ENCODE results near the gene MYO18B. TPM values are rescaled to one million over a fixed set of nuclear protein-coding genes. Genes with fewer than 3 reads are reported as not detected.
A peak's percentile ranks its signal among the peaks of the same experiment; 100 is the strongest.

The MYO18B gene
- total and polyA plus RNA-seq, 2 donors (not counting 1 experiment from before 2014, with no cell fraction given): 0.15 TPM; not detected in 1

GRCh38 chr22:25696763-25697162, 45.2 kb upstream of the MYO18B start:
- Mint-ChIP-seq H3K4me3 (no peak overlapping the region), H3K27ac (no peak overlapping the region), H3K9me3 (ENCODE audit: insufficient read depth) (no peaks in the 10 kb centered on the region), H3K4me1 (no peaks in the 10 kb centered on the region), H3K27me3 (no peaks in the 10 kb centered on the region)
- TF ChIP-seq CTCF (IDR thresholded peaks at IDR 0.05) (no peak), EZH2 (IDR thresholded peaks at IDR 0.05; ENCODE audit: borderline replicate concordance, insufficient read depth, low read depth, low read length, poor library complexity, severe bottlenecking) (no peak)
- Histone ChIP-seq H3K4me2 (replicated peaks; ENCODE audit: low read depth, low read length, poor library complexity, severe bottlenecking) (no peak overlapping the region), H3K4me3 (ENCODE audit: control extremely low read depth in 1 of 5, extremely low read depth in 1 of 5, insufficient read depth in 1 of 5, low read depth in 2 of 5, low read length in 4 of 5) (no peak overlapping the region), H4K20me1 (ENCODE audit: control insufficient read depth, insufficient read depth, low read length, poor library complexity, severe bottlenecking) (no peaks in the 10 kb centered on the region), H3K9ac (ENCODE audit: low read length) (no peak overlapping the region), H3K9me3 (ENCODE audit: control extremely low read depth in 1 of 3, control insufficient read depth in 2 of 3, insufficient read depth in 1 of 3, low read length in 2 of 3) (no peaks in the 10 kb centered on the region), H3K4me1 (ENCODE audit: control insufficient read depth in 2 of 2, insufficient read depth in 2 of 2, low read length in 2 of 2) (no peaks in the 10 kb centered on the region), H3K79me2 (ENCODE audit: control insufficient read depth, insufficient read depth, low read length) (peaks cover 5% of the 10 kb centered on the region), H3K36me3 (replicated peaks in 1 of 2; ENCODE audit: control extremely low read depth in 1 of 2, control insufficient read depth in 1 of 2, extremely low read depth in 1 of 2, insufficient read depth in 2 of 2, low read length in 1 of 2) (peaks cover 2 to 73% of the 10 kb centered on the region in 2 experiments), H3K27ac (ENCODE audit: low read length in 2 of 2) (no peak overlapping the region), H3K27me3 (replicated peaks in 1 of 4; ENCODE audit: control extremely low read depth in 1 of 4, control insufficient read depth in 3 of 4, insufficient read depth in 4 of 4, low read length in 3 of 4) (no peaks in the 10 kb centered on the region), H2AFZ (ENCODE audit: insufficient read depth, low read depth, low read length, poor library complexity, severe bottlenecking) (no peak overlapping the region)
- CTCF ChIA-PET: interaction anchor here (1.2 to 5.3 kb wide), 4 partner anchors 9 to 234 kb away, joined by 4 to 41 read pairs (median 6); no protein-coding TSS in a partner anchor
- WGBS (ENCODE audit: insufficient coverage): 100% methylated on average over 1 of the region's 2 CpGs
- ATAC-seq (ENCODE audit: low read depth) (no peak), DNase-seq (no peak)
- POLR2A ChIA-PET: interaction anchor here (0.6 kb wide), 1 partner anchor 235 kb away, joined by 17 read pairs; no protein-coding TSS in a partner anchor
- intact Hi-C loops (cut with micrococcal nuclease): no loop called here

- Histone ChIP-seq H3K4me1 (ENCODE audit: control insufficient read depth in 2 of 2, insufficient read depth in 2 of 2, low read length in 2 of 2) (no peaks in the 10 kb centered on the region), H3K9me3 (ENCODE audit: control extremely low read depth in 1 of 3, control insufficient read depth in 2 of 3, insufficient read depth in 1 of 3, low read length in 2 of 3) (no peaks in the 10 kb centered on the region), H3K4me3 (ENCODE audit: control extremely low read depth in 1 of 5, extremely low read depth in 1 of 5, insufficient read depth in 1 of 5, low read depth in 2 of 5, low read length in 4 of 5) (no peak overlapping the region), H3K36me3 (replicated peaks in 1 of 2; ENCODE audit: control extremely low read depth in 1 of 2, control insufficient read depth in 1 of 2, extremely low read depth in 1 of 2, insufficient read depth in 2 of 2, low read length in 1 of 2) (peaks cover 2 to 69% of the 10 kb centered on the region in 2 experiments), H3K27ac (ENCODE audit: low read length in 2 of 2) (peak overlapping the region in 1 of 2 donors; percentile 3), H3K9ac (ENCODE audit: low read length) (no peak overlapping the region), H3K27me3 (replicated peaks in 1 of 4; ENCODE audit: control extremely low read depth in 1 of 4, control insufficient read depth in 3 of 4, insufficient read depth in 4 of 4, low read length in 3 of 4) (no peaks in the 10 kb centered on the region), H3K79me2 (ENCODE audit: control insufficient read depth, insufficient read depth, low read length) (peaks cover 5% of the 10 kb centered on the region), H2AFZ (ENCODE audit: insufficient read depth, low read depth, low read length, poor library complexity, severe bottlenecking) (no peak overlapping the region), H4K20me1 (ENCODE audit: control insufficient read depth, insufficient read depth, low read length, poor library complexity, severe bottlenecking) (no peaks in the 10 kb centered on the region), H3K4me2 (replicated peaks; ENCODE audit: low read depth, low read length, poor library complexity, severe bottlenecking) (no peak overlapping the region)
- no peak for DNase-seq
- no peak for ATAC-seq (ENCODE audit: low read depth)
- ChIA-PET CTCF (interaction anchor here (0.8 to 5.3 kb wide), 5 partner anchors 9 to 234 kb away, joined by 3 to 41 read pairs (median 4); no protein-coding TSS in a partner anchor), POLR2A (interaction anchor here (0.6 kb wide), 1 partner anchor 236 kb away, joined by 17 read pairs; no protein-coding TSS in a partner anchor)
- Mint-ChIP-seq H3K9me3 (ENCODE audit: insufficient read depth) (no peaks in the 10 kb centered on the region), H3K4me3 (no peak overlapping the region), H3K4me1 (peaks cover 2% of the 10 kb centered on the region), H3K27ac (no peak overlapping the region), H3K27me3 (no peaks in the 10 kb centered on the region)
- intact Hi-C loops (cut with micrococcal nuclease): no loop called here
- TF ChIP-seq CTCF (IDR thresholded peaks at IDR 0.05): no peak
- no peak for TF ChIP-seq EZH2 (IDR thresholded peaks at IDR 0.05; ENCODE audit: borderline replicate concordance, insufficient read depth, low read depth, low read length, poor library complexity, severe bottlenecking)
- WGBS (ENCODE audit: insufficient coverage): 93% methylated on average over 4 of the region's 5 CpGs
Observed at GRCh38 chr22:25697181-25697664, 44.8 kb upstream of the MYO18B start.
